Sigmoid colon (tissue), 4 donors: ENCODE results near the gene SLBP.

ENCODE experiments used
- EP300 ChIP-seq, 4 donors: sonication (generic); formaldehyde crosslinking; IDR thresholded peaks; one replicate each; pipeline ENCODE4 v1.6.1; 2017; ENCODE audit warnings: antibody characterized with exemption in 4 of 4
- TF ChIP-seq, protein P1 (sequence below), 4 experiments: fragments of 450-650 bp in 3 of 4; fragments of 200-600 bp in 1 of 4; IDR thresholded peaks; one replicate each; pipeline ENCODE4 v1.5.1; 2016 to 2019; ENCODE audit warnings: antibody characterized with exemption in 4 of 4, mild to moderate bottlenecking in 3 of 4, moderate library complexity in 2 of 4

DNA sequence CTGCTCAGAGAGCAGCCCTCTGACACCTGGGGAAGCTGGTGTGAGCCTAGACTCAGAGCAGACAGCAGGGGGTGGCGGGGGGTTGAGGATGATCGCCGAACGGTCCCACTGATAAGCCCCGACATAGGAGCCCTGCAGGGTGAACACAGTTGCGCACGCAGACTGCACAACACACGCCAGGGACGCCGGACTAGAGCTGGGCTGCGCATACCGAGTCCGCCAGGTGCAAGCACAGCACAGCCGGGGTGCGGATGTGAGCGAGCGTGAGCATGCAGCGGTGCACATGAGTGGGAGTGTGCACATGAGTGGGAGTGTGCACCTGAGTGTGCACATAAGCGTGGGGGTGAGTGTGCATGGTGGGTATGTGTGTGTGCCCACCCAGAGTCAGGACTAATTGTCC is 64.7 kb downstream of the SLBP start:
- TF ChIP-seq, protein P1, sequence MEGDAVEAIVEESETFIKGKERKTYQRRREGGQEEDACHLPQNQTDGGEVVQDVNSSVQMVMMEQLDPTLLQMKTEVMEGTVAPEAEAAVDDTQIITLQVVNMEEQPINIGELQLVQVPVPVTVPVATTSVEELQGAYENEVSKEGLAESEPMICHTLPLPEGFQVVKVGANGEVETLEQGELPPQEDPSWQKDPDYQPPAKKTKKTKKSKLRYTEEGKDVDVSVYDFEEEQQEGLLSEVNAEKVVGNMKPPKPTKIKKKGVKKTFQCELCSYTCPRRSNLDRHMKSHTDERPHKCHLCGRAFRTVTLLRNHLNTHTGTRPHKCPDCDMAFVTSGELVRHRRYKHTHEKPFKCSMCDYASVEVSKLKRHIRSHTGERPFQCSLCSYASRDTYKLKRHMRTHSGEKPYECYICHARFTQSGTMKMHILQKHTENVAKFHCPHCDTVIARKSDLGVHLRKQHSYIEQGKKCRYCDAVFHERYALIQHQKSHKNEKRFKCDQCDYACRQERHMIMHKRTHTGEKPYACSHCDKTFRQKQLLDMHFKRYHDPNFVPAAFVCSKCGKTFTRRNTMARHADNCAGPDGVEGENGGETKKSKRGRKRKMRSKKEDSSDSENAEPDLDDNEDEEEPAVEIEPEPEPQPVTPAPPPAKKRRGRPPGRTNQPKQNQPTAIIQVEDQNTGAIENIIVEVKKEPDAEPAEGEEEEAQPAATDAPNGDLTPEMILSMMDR (IDR thresholded peaks at IDR 0.05) = no peak
- TF ChIP-seq EP300 (IDR thresholded peaks at IDR 0.05) = no peak
